GM19438 (cell line): ENCODE results near the gene DCAF12L2.
"Not testable (repeated sequence)": the region's sequence is repeated elsewhere in the genome, so short reads cannot be mapped to it uniquely, and the experiment has no call there.

Experiments used
- ATAC-seq: cut with Tn5 transposase; IDR thresholded peaks from one replicate; pipeline ENCODE4 v1.9.1; 2021; ENCODE audit warnings: low read depth; ENCODE audit not compliant: unreplicated experiment

Gene DCAF12L2

GRCh38 chrX:126165721-126166461, at the start of gene DCAF12L2:
Gene DCAF12L2, minus strand, starts transcription at chrX:126166289. Its CDS starts 365 bp downstream, at chrX:126165924.
- no peak for ATAC-seq

- not testable (repeated sequence) for ATAC-seq
Measured at GRCh38 chrX:126190888-126191287, 24.8 kb upstream of the DCAF12L2 start.

GRCh38 chrX:126177133-126177840, 11.2 kb upstream of the DCAF12L2 start:
- no peak for ATAC-seq

- ATAC-seq: no peak
Measured at GRCh38 chrX:126170720-126171119, 4.6 kb upstream of the DCAF12L2 start.

DNA sequence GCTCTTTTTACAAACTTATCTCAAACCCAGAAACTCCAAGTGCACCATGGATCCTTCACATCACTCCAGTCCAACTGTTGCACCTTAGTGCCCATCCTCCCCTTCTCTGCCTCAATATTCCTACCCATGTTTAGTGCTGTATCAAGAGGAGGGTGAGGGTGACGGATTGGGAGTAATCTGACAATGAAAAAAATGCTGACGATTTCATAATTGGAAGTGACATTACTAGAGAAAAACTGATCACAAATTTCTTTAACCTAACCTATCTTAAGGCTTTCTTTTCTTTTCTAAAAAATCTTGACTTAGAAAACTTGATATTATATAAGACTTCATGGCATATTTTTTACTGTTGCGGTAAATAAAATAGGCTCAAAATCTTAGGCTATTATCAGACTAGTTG, 1.5 kb upstream of the DCAF12L2 start:
- no peak for ATAC-seq

DNA sequence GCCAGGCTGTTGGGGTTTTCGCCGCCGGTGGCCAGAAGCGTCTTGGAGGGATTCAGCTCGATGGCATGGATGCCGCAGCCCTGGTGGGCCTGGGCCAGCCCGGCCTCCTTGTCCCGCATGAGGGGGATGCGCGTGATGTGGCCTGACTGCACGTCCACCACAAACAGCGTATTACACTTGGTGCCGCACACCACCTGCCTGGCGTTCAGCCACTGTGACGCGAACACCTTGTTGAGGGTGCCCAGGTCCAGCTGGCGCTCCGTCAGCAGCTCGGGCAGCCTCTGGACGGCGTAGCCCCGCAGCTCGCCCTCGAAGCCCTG, 728 bp downstream of the DCAF12L2 start:
- no peak for ATAC-seq

GRCh38 chrX:126164689-126165400, 1.2 kb downstream of the DCAF12L2 start:
- ATAC-seq: no peak

- ATAC-seq: no peak
Measured at GRCh38 chrX:126164226-126164625, 1.9 kb downstream of the DCAF12L2 start.

GRCh38 chrX:126141014-126141413, 25.1 kb downstream of the DCAF12L2 start:
- no peak for ATAC-seq

GRCh38 chrX:126137899-126138298, 28.2 kb downstream of the DCAF12L2 start:
- ATAC-seq: no peak

GRCh38 chrX:126124721-126125120, 41.4 kb downstream of the DCAF12L2 start:
- no peak for ATAC-seq
